IMR-90 (cell line): ENCODE data around the gene CRYBG3. TPM values are rescaled to one million over a fixed set of nuclear protein-coding genes. Genes with fewer than 3 reads are reported as not detected.

Experiments used
- ATAC-seq: fragments of 200-7000 bp; cut with Tn5 transposase; 2 replicates; pipeline ENCODE4 v1.9.1; 2020; ENCODE audit warnings: low read depth, mild to moderate bottlenecking, moderate library complexity
- BruUV-seq: library from RNA; stranded (reverse); fragments of 400-500 nt; replicated peaks from 2 replicates; lab custom pipeline; 2021; lab: Mats Ljungman, UMichigan
- CTCF ChIA-PET: fragments of 300-600 bp; formaldehyde crosslinking; extraction: SDS; loops from one replicate; lab custom pipeline; 2021; ENCODE audit warnings: antibody characterized with exemption; lab: Yijun Ruan, JAX
- POLR2A ChIA-PET: fragments of 300-600 bp; sonication (Branson Sonifier 250); formaldehyde crosslinking; loops from one replicate; lab custom pipeline; 2022; ENCODE audit warnings: antibody characterized with exemption; ENCODE audit not compliant: unreplicated experiment; lab: Charles Lee
- DNase-seq: peaks from one replicate; pipeline ENCODE4 v3.0.0; 2013
- H2AFZ ChIP-seq: replicated peaks from 2 replicates; pipeline ENCODE3; 2013; ENCODE audit warnings: low read length, mild to moderate bottlenecking; ENCODE audit not compliant: poor library complexity
- H2AK5ac ChIP-seq: 2 replicates; pipeline ENCODE4 v1.6.1; 2013; ENCODE audit warnings: low read depth, low read length, inconsistent platforms
- H2AK9ac ChIP-seq: replicated peaks from 2 replicates; pipeline ENCODE3; 2013; ENCODE audit warnings: mild to moderate bottlenecking, low read depth, low read length, moderate library complexity; ENCODE audit not compliant: poor library complexity
- H2BK120ac ChIP-seq: 2 replicates; pipeline ENCODE4 v1.6.1; 2013; ENCODE audit warnings: low read depth, low read length, inconsistent platforms
- H2BK15ac ChIP-seq: 3 replicates; pipeline ENCODE4 v1.6.1; 2013; ENCODE audit warnings: low read depth, low read length, inconsistent platforms
- H2BK20ac ChIP-seq: 2 replicates; pipeline ENCODE4 v1.6.1; 2013; ENCODE audit warnings: low read depth, mild to moderate bottlenecking, inconsistent platforms, low read length, moderate library complexity
- H2BK5ac ChIP-seq: 2 replicates; pipeline ENCODE4 v1.6.1; 2013; ENCODE audit warnings: mild to moderate bottlenecking, low read depth, low read length, inconsistent platforms; ENCODE audit not compliant: poor library complexity, severe bottlenecking
- H3K14ac ChIP-seq: replicated peaks from 2 replicates; pipeline ENCODE4 v1.6.1; 2013; ENCODE audit warnings: low read depth, low read length, inconsistent platforms
- H3K18ac ChIP-seq: 2 replicates; pipeline ENCODE4 v1.6.1; 2013; ENCODE audit warnings: low read depth, low read length, control low read depth
- H3K23ac ChIP-seq: 2 replicates; pipeline ENCODE4 v1.6.1; 2013; ENCODE audit warnings: low read depth, low read length, inconsistent platforms
- H3K27ac ChIP-seq: 2 replicates; pipeline ENCODE4 v1.5.1; 2013; ENCODE audit warnings: mild to moderate bottlenecking, control low read depth, low read length; ENCODE audit not compliant: insufficient read depth
- H3K27me3 ChIP-seq: 2 replicates; pipeline ENCODE4 v1.6.1; 2013; ENCODE audit warnings: low read length; ENCODE audit not compliant: control insufficient read depth, insufficient read depth
- H3K36me3 ChIP-seq: 2 replicates; pipeline ENCODE4 v1.6.1; 2013; ENCODE audit warnings: low read length, mixed read lengths; ENCODE audit not compliant: control insufficient read depth, insufficient read depth
- H3K4ac ChIP-seq: 2 replicates; pipeline ENCODE4 v1.6.1; 2013; ENCODE audit warnings: low read depth, low read length, inconsistent platforms
- H3K4me1 ChIP-seq: 2 replicates; pipeline ENCODE4 v1.6.1; 2013; ENCODE audit warnings: low read length, mixed read lengths; ENCODE audit not compliant: control insufficient read depth, insufficient read depth
- H3K4me2 ChIP-seq: 2 replicates; pipeline ENCODE4 v1.6.1; 2013; ENCODE audit warnings: low read depth, mild to moderate bottlenecking, control low read depth, low read length, moderate library complexity
- H3K4me3 ChIP-seq: 2 replicates; pipeline ENCODE4 v1.5.1; 2013; ENCODE audit warnings: low read depth, mild to moderate bottlenecking, control low read depth, low read length, moderate library complexity; ENCODE audit not compliant: insufficient read depth
- H3K56ac ChIP-seq: 2 replicates; pipeline ENCODE4 v1.6.1; 2013; ENCODE audit warnings: low read length, inconsistent platforms; ENCODE audit not compliant: insufficient read depth; ENCODE audit errors: extremely low read depth
- H3K79me1 ChIP-seq, 2 experiments: 2 replicates each; pipeline ENCODE4 v1.6.1; 2013; ENCODE audit warnings: low read length in 2 of 2, inconsistent platforms in 1 of 2, low read depth in 1 of 2
- H3K9ac ChIP-seq: 2 replicates; pipeline ENCODE4 v1.6.1; 2013; ENCODE audit warnings: low read depth, low read length, control low read depth
- H3K9me1 ChIP-seq: 2 replicates; pipeline ENCODE4 v1.6.1; 2013; ENCODE audit warnings: low read length, inconsistent platforms; ENCODE audit not compliant: insufficient read depth
- H3K9me3 ChIP-seq: 2 replicates; pipeline ENCODE4 v1.6.1; 2013; ENCODE audit warnings: low read length; ENCODE audit not compliant: control insufficient read depth, insufficient read depth
- H4K20me1 ChIP-seq: 2 replicates; pipeline ENCODE4 v1.6.1; 2013; ENCODE audit warnings: low read length, inconsistent platforms; ENCODE audit not compliant: insufficient read depth
- H4K5ac ChIP-seq: 2 replicates; pipeline ENCODE4 v1.6.1; 2013; ENCODE audit warnings: mild to moderate bottlenecking, low read depth, low read length, control low read depth
- H4K8ac ChIP-seq, 2 experiments: 2 replicates each; pipeline ENCODE4 v1.6.1; 2013; ENCODE audit warnings: low read depth in 2 of 2, low read length in 2 of 2, control low read depth in 1 of 2, inconsistent platforms in 1 of 2
- H4K91ac ChIP-seq: 2 replicates; pipeline ENCODE4 v1.6.1; 2013; ENCODE audit warnings: low read depth, low read length, inconsistent platforms; ENCODE audit not compliant: insufficient read depth
- BHLHE40 ChIP-seq: fragments of 150-350 bp; IDR thresholded peaks from 2 replicates; pipeline ENCODE4 v1.6.1; 2016; ENCODE audit warnings: mild to moderate bottlenecking, low read depth, low read length
- CEBPB ChIP-seq: IDR thresholded peaks from 2 replicates; pipeline ENCODE4 v1.6.1; 2012; ENCODE audit warnings: low read depth, low read length, improper control_type of control experiment
- MXI1 ChIP-seq: IDR thresholded peaks from 2 replicates; pipeline ENCODE4 v1.6.1; 2012; ENCODE audit warnings: low read depth, mild to moderate bottlenecking, low read length, moderate library complexity, borderline replicate concordance
- RCOR1 ChIP-seq: IDR thresholded peaks from 2 replicates; pipeline ENCODE4 v1.6.1; 2012; ENCODE audit warnings: mild to moderate bottlenecking, low read length, improper control_type of control experiment; ENCODE audit not compliant: insufficient replicate concordance
- RFX5 ChIP-seq: IDR thresholded peaks from 2 replicates; pipeline ENCODE4 v1.8.0; 2012; ENCODE audit warnings: low read depth, mild to moderate bottlenecking, low read length, moderate library complexity
- SMC3 ChIP-seq: fragments of 150-350 bp; IDR thresholded peaks from 2 replicates; pipeline ENCODE4 v1.6.1; 2016; ENCODE audit warnings: low read depth, mild to moderate bottlenecking, antibody characterized with exemption, low read length, moderate library complexity
- USF2 ChIP-seq: fragments of 150-350 bp; IDR thresholded peaks from 2 replicates; pipeline ENCODE4 v1.6.1; 2017; ENCODE audit warnings: mild to moderate bottlenecking, antibody characterized with exemption, low read length, low read depth
- WGBS, 2 experiments: methylation state at CpG; one replicate each; pipeline versions ENCODE4 v1.1.5 to v1.1.7; 2013; ENCODE audit warnings: missing lambda C conversion rate in 2 of 2; ENCODE audit not compliant: insufficient read length in 1 of 2; ENCODE audit errors: extremely low coverage in 2 of 2; 5-methylcytosine and 5-hydroxymethylcytosine counted together
- dilution Hi-C: fragments of 300-500 bp; cut with HindIII; formaldehyde crosslinking; loops from one replicate; pipeline ENCODE4 v1.14.3; 2018; ENCODE audit warnings: low sequenced_read_pairs; ENCODE audit not compliant: unreplicated experiment
- in situ Hi-C: fragments of 300-500 bp; cut with MboI; formaldehyde crosslinking; loops from 3 replicates; pipeline ENCODE4 v1.14.3; 2019; ENCODE audit warnings: low sequenced_read_pairs, inconsistent platforms, mixed read lengths
- intact Hi-C: fragments of 100-400 bp; cut with micrococcal nuclease; formaldehyde crosslinking; loops from 2 replicates; pipeline ENCODE4 v1.10.0; 2022
- polyA plus RNA-seq, 3 experiments: library from polyadenylated mRNA; depleted of rRNA; stranded (reverse); fragments of >200 nt; gene quantifications; 2 replicates each; pipeline ENCODE4 v1.2.3, GENCODE V29; 2012; ENCODE audit warnings: low replicate concordance in 1 of 3
- total RNA-seq: library from RNA; depleted of rRNA; stranded (reverse); fragments of >200 nt; gene quantifications from 2 replicates; pipeline ENCODE4 v1.2.3, GENCODE V29; 2012
- TF ChIP-seq, protein P1 (sequence below): conservative IDR thresholded peaks from 2 replicates; pipeline ENCODE4 v1.5.1; 2012; ENCODE audit warnings: mild to moderate bottlenecking, low read depth, low read length, improper control_type of control experiment

Gene CRYBG3
- total and polyA plus RNA-seq, 2 of the 4 experiments (the other 2 are of a cell fraction), result 4.9 to 26.2 TPM

- CTCF ChIA-PET, result interaction anchor here (0.6 kb wide), 1 partner anchor 155 kb away, joined by 3 read pairs; no protein-coding TSS in a partner anchor
- no peak for TF ChIP-seq SMC3
- TF ChIP-seq RFX5, result no peak
- TF ChIP-seq MXI1, result no peak
- TF ChIP-seq, protein P1, sequence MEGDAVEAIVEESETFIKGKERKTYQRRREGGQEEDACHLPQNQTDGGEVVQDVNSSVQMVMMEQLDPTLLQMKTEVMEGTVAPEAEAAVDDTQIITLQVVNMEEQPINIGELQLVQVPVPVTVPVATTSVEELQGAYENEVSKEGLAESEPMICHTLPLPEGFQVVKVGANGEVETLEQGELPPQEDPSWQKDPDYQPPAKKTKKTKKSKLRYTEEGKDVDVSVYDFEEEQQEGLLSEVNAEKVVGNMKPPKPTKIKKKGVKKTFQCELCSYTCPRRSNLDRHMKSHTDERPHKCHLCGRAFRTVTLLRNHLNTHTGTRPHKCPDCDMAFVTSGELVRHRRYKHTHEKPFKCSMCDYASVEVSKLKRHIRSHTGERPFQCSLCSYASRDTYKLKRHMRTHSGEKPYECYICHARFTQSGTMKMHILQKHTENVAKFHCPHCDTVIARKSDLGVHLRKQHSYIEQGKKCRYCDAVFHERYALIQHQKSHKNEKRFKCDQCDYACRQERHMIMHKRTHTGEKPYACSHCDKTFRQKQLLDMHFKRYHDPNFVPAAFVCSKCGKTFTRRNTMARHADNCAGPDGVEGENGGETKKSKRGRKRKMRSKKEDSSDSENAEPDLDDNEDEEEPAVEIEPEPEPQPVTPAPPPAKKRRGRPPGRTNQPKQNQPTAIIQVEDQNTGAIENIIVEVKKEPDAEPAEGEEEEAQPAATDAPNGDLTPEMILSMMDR, result no peak
- TF ChIP-seq BHLHE40, result no peak
- no peak for TF ChIP-seq CEBPB
- no peak for TF ChIP-seq RCOR1
- TF ChIP-seq USF2, result no peak
- no peaks in the 10 kb centered on the region; the same call in 1 of the 2 replicates for H3K9me1 ChIP-seq
- no peak overlapping the region for H2BK15ac ChIP-seq
- no peak overlapping the region for H3K14ac ChIP-seq
- dilution Hi-C loops (no loop called here), in situ Hi-C loops (no loop called here), intact Hi-C loops (no loop called here)
- POLR2A ChIA-PET, result no interaction called here
- H4K5ac ChIP-seq, result no peak overlapping the region
- ATAC-seq (no peak), DNase-seq (no peak)
- H2AK9ac ChIP-seq, result no peak overlapping the region
- 98% methylated on average over 6 of the region's 8 CpGs; no CpG with 5 or more reads in 1 of the 2 experiments for WGBS, 2 experiments
- no peak overlapping the region for H2BK120ac ChIP-seq
- no peak overlapping the region for H3K23ac ChIP-seq
- H3K56ac ChIP-seq, result no peak overlapping the region
- H3K27ac ChIP-seq, result no peak overlapping the region
- H3K79me1 ChIP-seq, result peaks cover 15 to 32% of the 10 kb centered on the region in 2 experiments
- H2BK20ac ChIP-seq, result no peak overlapping the region
- H3K18ac ChIP-seq, result no peak overlapping the region
- peaks cover 9% of the 10 kb centered on the region for H3K4me1 ChIP-seq
- no peak overlapping the region for H4K91ac ChIP-seq
- H3K9me3 ChIP-seq, result no peaks in the 10 kb centered on the region
- H2AFZ ChIP-seq, result no peak overlapping the region
- BruUV-seq, result no TSS peak
- H3K4me2 ChIP-seq, result no peak overlapping the region
- H3K9ac ChIP-seq, result no peak overlapping the region
- H3K4ac ChIP-seq, result no peak overlapping the region
- H2AK5ac ChIP-seq, result no peak overlapping the region
- H4K20me1 ChIP-seq, result no peaks in the 10 kb centered on the region
- no peak overlapping the region for H4K8ac ChIP-seq
- H3K4me3 ChIP-seq, result no peak overlapping the region
- no peak overlapping the region for H2BK5ac ChIP-seq
- H3K27me3 ChIP-seq, result no peaks in the 10 kb centered on the region
- H3K36me3 ChIP-seq, result peaks cover 3% of the 10 kb centered on the region
These were observed 146.2 kb downstream of the CRYBG3 start for GRCh38 chr3:97967966-97968365.
